CD4-positive, alpha-beta T cell treated with Interferon gamma for 1 hour (primary cell): ENCODE data around the gene UTP25.
"Not testable (repeated sequence)": the region's sequence is repeated elsewhere in the genome, so short reads cannot be mapped to it uniquely, and the experiment has no call there.

Experiments used
- DNase-seq: peaks from one replicate; pipeline ENCODE4 v3.0.0-alpha.2; 2020

UTP25 gene

GRCh38 chr1:209899948-209900347 is 72.2 kb downstream of the UTP25 start:
- DNase-seq = no peak

GRCh38 chr1:209900734-209901133 is 73.0 kb downstream of the UTP25 start:
- no peak for DNase-seq

GRCh38 chr1:209901211-209901610 is 73.4 kb downstream of the UTP25 start:
- no peak for DNase-seq

GRCh38 chr1:209904774-209905173 is 77.0 kb downstream of the UTP25 start:
- not testable (repeated sequence) for DNase-seq
